MCF 10A (cell line): ENCODE results near the gene KRT74. TPM values are rescaled to one million over a fixed set of nuclear protein-coding genes. Genes with fewer than 3 reads are reported as not detected.

Experiments
- BruUV-seq: library from RNA; stranded (reverse); fragments of 400-500 nt; replicated peaks from 2 replicates; lab custom pipeline; 2021; lab: Mats Ljungman, UMichigan
- CTCF ChIA-PET: fragments of 300-600 bp; sonication (Branson Sonifier 250); formaldehyde crosslinking; extraction: SDS; loops from one replicate; lab custom pipeline; 2021; ENCODE audit warnings: antibody characterized with exemption, inconsistent platforms; lab: Yijun Ruan, JAX
- POLR2A ChIA-PET: fragments of 300-600, 350-650 bp; sonication (Branson Sonifier 250); formaldehyde crosslinking; extraction: SDS; loops from one replicate; lab custom pipeline; 2020; ENCODE audit warnings: antibody characterized with exemption, inconsistent platforms; lab: Yijun Ruan, JAX
- DNase-seq: peaks from one replicate; pipeline ENCODE4 v3.0.0-alpha.2; 2018; ENCODE audit not compliant: unreplicated experiment
- H3K27ac Mint-ChIP-seq: one replicate; pipeline ENCODE4 v1.8.0; 2022; ENCODE audit warnings: mild to moderate bottlenecking, low read depth, mixed read lengths; ENCODE audit not compliant: unreplicated experiment
- H3K27me3 Mint-ChIP-seq: one replicate; pipeline ENCODE4 v1.8.0; 2022; ENCODE audit warnings: mixed read lengths; ENCODE audit not compliant: insufficient read depth, unreplicated experiment
- H3K36me3 Mint-ChIP-seq: one replicate; pipeline ENCODE4 v1.8.0; 2022; ENCODE audit warnings: mild to moderate bottlenecking, moderate library complexity, mixed read lengths; ENCODE audit not compliant: insufficient read depth, unreplicated experiment
- H3K4me1 Mint-ChIP-seq: one replicate; pipeline ENCODE4 v1.8.0; 2022; ENCODE audit warnings: mixed read lengths; ENCODE audit not compliant: insufficient read depth, unreplicated experiment
- H3K4me3 Mint-ChIP-seq: one replicate; pipeline ENCODE4 v1.8.0; 2022; ENCODE audit warnings: mild to moderate bottlenecking, moderate library complexity, mixed read lengths; ENCODE audit not compliant: unreplicated experiment
- H3K9me3 Mint-ChIP-seq: one replicate; pipeline ENCODE4 v1.8.0; 2022; ENCODE audit warnings: mixed read lengths; ENCODE audit not compliant: unreplicated experiment
- CTCF ChIP-seq: fragments of 200-600 bp; IDR thresholded peaks from one replicate; pipeline ENCODE4 v1.8.0; 2022; ENCODE audit warnings: antibody characterized with exemption, mild to moderate bottlenecking; ENCODE audit not compliant: unreplicated experiment
- intact Hi-C: fragments of 100-400 bp; cut with micrococcal nuclease; formaldehyde crosslinking; loops from 2 replicates; pipeline ENCODE4 v1.14.1; 2022
- total RNA-seq: library from RNA; stranded (reverse); gene quantifications from 2 replicates; pipeline ENCODE4 v1.2.3, GENCODE V29; 2022

KRT74 gene
- total RNA-seq, 1 experiment from 2014 or later = not detected

- Mint-ChIP-seq H3K4me1 (peaks cover 13% of the 10 kb centered on the region), H3K27me3 (no peaks in the 10 kb centered on the region), H3K27ac (no peak overlapping the region), H3K9me3 (no peaks in the 10 kb centered on the region), H3K4me3 (no peak overlapping the region), H3K36me3 (no peaks in the 10 kb centered on the region)
- DNase-seq = no peak
- TF ChIP-seq CTCF = no peak
- no TSS peak for BruUV-seq
- intact Hi-C loops = no loop called here
- CTCF ChIA-PET = interaction anchor here (1.3 kb wide), 1 partner anchor 336 kb away, joined by 5 read pairs; no protein-coding TSS in a partner anchor
- POLR2A ChIA-PET = interaction anchor here (1.0 kb wide), 1 partner anchor 16 kb away, joined by 3 read pairs; no protein-coding TSS in a partner anchor
These were observed 44.2 kb downstream of the KRT74 start for GRCh38 chr12:52529417-52529816.

- H3K4me1 Mint-ChIP-seq = peaks cover 19% of the 10 kb centered on the region
- no peaks in the 10 kb centered on the region for H3K36me3 Mint-ChIP-seq
- ChIA-PET POLR2A (interaction anchor here (1.3 kb wide), 1 partner anchor 9 kb away, joined by 3 read pairs; the partner anchor contains the start of gene KRT5), CTCF (interaction anchor here (0.6 to 1.3 kb wide), 3 partner anchors 337 to 375 kb away, joined by 3 to 5 read pairs (median 5); no protein-coding TSS in a partner anchor)
- intact Hi-C loops = no loop called here
- no peak for DNase-seq
- no TSS peak for BruUV-seq
- H3K4me3 Mint-ChIP-seq = no peak overlapping the region
- H3K27ac Mint-ChIP-seq = no peak overlapping the region
- no peaks in the 10 kb centered on the region for H3K9me3 Mint-ChIP-seq
- H3K27me3 Mint-ChIP-seq = no peaks in the 10 kb centered on the region
- no peak for TF ChIP-seq CTCF
These were observed 45.0 kb downstream of the KRT74 start for GRCh38 chr12:52528641-52529143.

GRCh38 chr12:52527121-52527800 is 46.4 kb downstream of the KRT74 start:
- peaks cover 30% of the 10 kb centered on the region for H3K4me1 Mint-ChIP-seq
- CTCF ChIA-PET = interaction anchor here (0.9 to 1.1 kb wide), 2 partner anchors 352 to 387 kb away, joined by 3 to 4 read pairs; no protein-coding TSS in a partner anchor
- H3K27ac Mint-ChIP-seq = peak overlapping the region; percentile 70
- H3K27me3 Mint-ChIP-seq = no peaks in the 10 kb centered on the region
- no peak overlapping the region for H3K4me3 Mint-ChIP-seq
- H3K9me3 Mint-ChIP-seq = no peaks in the 10 kb centered on the region
- POLR2A ChIA-PET = interaction anchor here (1.3 kb wide), 1 partner anchor 7 kb away, joined by 3 read pairs; the partner anchor contains the start of gene KRT5
- no TSS peak for BruUV-seq
- intact Hi-C loops = no loop called here
- H3K36me3 Mint-ChIP-seq = no peaks in the 10 kb centered on the region
- no peak for TF ChIP-seq CTCF
- no peak for DNase-seq

- CTCF ChIA-PET = interaction anchor here (0.9 to 1.1 kb wide), 2 partner anchors 353 to 387 kb away, joined by 3 to 4 read pairs; no protein-coding TSS in a partner anchor
- no peak for DNase-seq
- Mint-ChIP-seq H3K9me3 (no peaks in the 10 kb centered on the region), H3K4me3 (no peak overlapping the region), H3K27ac (peak overlapping the region; percentile 70), H3K4me1 (peaks cover 37% of the 10 kb centered on the region), H3K27me3 (no peaks in the 10 kb centered on the region), H3K36me3 (no peaks in the 10 kb centered on the region)
- no TSS peak for BruUV-seq
- no peak for TF ChIP-seq CTCF
- intact Hi-C loops = no loop called here
- POLR2A ChIA-PET = interaction anchor here (27.6 kb wide), 1 partner anchor 32 kb away, joined by 1235 read pairs; the partner anchor contains the start of gene KRT6A
These were observed 47.1 kb downstream of the KRT74 start for GRCh38 chr12:52526511-52526951.
